HG03565 (cell line): Measurements from ENCODE around the gene FAM177A1.
"Not testable (repeated sequence)": the region's sequence is repeated elsewhere in the genome, so short reads cannot be mapped to it uniquely, and the experiment has no call there.

Source experiments
- ATAC-seq: cut with Tn5 transposase; IDR thresholded peaks from one replicate; pipeline ENCODE4 v1.9.1; 2021; ENCODE audit warnings: mild to moderate bottlenecking, moderate library complexity; ENCODE audit not compliant: unreplicated experiment

FAM177A1 gene

DNA sequence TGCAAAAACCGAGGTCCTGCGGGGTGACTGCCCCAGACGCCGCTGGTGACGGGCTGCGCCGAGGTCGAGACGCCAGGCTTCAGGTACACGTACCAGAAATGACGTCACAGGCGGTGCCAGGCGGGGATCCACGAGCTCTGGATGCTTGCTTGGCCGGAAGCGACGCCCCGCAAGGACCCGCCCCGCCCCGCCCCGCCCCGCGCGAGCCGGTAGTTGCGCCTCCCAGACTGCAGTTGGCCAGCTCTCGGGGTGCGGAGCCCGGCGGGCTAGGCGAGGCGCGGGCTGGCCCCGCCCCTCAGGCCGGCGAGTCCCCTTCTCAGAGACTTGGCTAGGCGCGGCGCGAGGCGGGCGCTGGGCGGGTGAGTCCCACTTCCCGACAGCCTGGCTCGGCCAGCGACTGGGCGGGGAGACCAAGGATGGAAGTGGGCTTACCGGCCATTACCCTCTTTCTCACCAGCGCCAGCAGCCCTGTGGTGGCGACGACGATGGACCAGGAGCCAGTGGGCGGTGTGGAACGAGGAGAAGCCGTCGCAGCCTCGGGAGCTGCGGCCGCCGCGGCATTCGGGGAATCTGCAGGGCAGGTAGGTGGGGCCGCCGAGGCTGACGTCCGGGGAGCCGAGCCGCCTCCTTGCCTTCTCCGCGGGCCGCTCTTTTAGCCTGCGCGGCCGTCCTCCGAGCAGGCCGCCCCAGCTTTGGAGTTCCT lies at the start of gene FAM177A1:
Gene FAM177A1 (plus strand): TSS at position 225 of the 703 bp plus-strand sequence. CDS start 192 bp downstream, at position 417.
- peak; percentile 91 for ATAC-seq

DNA sequence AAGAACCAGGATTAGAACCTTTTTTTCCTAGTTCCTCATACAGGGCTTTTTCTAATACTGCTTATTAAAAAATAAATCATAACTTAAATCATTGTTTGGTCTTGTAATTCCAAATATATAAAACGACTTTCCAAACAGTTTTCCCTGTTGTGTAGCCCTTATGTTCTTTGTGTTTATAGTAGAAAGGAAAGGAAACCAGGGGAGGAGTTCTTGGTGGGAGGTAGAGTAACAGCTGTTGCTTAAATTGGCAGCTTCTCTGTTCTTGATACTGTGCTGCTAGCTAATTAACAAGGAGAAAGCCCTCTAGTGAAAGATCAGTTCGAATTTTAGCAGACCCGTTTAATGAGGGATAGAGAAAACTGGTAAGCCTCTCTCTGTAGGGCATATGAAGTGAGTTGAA lies 48.3 kb upstream of the FAM177A1 start:
- no peak for ATAC-seq

- no peak for ATAC-seq
Measured at GRCh38 chr14:34999500-34999899, 46.6 kb upstream of the FAM177A1 start.

DNA sequence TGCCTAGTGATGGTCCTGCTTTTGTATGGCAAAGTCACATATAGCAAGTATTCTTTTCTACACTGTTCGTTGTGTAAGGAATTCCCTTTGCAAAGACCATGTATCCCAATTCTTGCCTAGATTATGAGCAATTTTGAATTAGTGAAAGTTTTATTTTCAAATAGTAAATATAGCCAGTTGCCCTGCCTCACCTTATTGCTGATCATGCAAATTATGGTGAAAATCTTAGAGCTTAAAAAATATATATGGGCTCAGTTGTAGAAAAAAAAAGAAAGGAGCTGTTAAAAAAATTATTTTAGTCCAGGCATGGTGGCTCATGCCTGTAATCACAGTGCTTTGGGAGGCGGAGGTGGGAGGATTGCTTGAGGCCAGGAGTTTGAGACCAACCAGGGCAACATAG lies 44.5 kb upstream of the FAM177A1 start:
- ATAC-seq = no peak

DNA sequence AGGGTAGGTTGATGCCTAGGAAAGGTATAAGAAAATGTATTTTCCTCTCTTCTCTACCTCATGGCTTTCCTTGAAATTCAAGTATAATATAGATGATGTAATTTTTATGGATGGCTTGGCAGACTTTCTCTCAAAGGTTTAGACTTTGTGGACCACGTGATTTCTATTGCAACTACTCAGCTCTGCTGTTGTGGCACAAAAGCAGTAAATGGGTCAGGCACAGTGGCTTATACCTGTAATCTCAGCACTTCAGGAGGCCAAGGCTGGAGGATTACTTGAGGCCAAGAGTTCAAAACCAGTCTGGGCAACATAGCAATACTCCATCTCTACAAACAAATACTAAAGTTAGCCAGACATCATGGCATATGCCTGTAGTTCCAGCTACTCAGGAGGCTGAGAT lies 41.2 kb upstream of the FAM177A1 start:
- no peak for ATAC-seq

DNA sequence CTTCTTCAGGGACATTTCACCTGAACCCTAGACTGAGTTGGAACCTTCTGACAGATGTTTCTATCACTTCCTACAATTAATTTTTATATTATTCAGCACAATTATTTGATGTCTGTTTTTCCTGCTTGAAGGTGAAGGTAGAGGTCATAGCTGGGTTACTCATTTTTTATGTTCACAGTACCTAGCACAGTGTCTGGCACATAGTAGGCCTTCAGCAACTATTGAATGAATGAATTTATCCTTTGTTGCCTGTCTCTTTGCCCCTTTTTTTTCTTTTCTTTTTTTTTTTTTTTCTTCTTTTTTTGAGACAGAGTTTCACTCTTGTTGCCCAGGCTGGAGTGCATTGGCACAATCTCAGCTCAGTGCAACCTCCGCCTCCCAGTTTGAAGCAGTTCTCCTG lies 29.5 kb upstream of the FAM177A1 start:
- ATAC-seq = no peak

GRCh38 chr14:35020713-35021112 lies 25.4 kb upstream of the FAM177A1 start:
- no peak for ATAC-seq

DNA sequence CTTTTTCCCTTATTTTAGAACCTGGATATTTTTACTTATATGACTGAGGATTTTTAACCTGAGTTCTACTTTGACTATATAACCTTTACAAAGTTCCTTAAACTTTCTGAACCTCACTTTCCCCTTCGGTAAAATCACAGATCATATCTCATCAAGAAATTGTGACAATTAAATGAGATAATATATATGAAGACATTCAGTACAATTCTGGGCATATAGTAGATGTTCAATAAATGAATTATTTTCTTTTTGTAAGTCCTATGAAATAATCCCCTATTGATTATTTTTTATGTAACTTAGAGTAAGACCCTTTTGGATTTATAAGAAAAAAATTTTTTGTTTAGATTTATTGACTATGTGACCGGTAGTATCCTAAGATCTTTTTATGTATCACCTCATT lies 17.6 kb upstream of the FAM177A1 start:
- no peak for ATAC-seq

DNA sequence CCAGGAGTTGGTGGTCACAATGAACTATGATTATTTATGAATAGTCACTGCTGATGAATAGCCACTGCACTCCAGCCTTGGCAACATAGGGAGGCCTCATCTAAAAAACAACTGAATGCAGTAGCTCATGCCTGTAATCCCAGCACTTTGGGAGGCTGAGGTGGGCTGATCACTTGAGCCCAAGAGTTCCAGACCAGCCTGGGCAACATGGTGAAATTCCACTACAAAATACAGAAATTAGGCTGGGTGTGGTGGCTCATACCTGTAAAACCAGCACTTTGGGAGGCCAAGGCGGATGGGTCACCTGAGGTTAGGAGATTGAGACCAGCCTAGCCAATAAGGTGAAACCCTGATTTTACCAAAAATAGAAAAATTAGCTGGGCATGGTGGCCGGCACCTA lies 13.5 kb upstream of the FAM177A1 start:
- ATAC-seq = no peak

DNA sequence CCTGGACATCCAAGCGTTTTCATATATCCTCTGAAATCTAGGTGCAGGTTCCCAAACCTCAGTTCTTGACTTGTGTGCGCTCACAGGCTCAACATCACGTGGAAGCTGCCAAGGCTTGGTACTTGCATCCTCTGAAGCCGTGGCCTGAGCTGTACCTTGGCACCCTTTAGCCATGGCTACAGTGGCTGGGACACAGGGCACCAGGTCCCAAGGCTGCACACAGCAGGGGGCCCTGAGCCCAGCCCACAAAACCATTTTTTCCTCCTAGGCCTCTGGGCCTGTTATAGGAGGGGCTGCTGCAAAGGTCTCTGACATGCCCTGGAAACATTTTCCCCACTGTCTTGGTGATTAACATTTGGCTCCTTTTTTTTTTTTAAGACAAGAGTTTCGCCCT lies 11.6 kb upstream of the FAM177A1 start:
- no peak for ATAC-seq

GRCh38 chr14:35034944-35035554 lies 11.0 kb upstream of the FAM177A1 start:
- ATAC-seq = not testable (repeated sequence)

DNA sequence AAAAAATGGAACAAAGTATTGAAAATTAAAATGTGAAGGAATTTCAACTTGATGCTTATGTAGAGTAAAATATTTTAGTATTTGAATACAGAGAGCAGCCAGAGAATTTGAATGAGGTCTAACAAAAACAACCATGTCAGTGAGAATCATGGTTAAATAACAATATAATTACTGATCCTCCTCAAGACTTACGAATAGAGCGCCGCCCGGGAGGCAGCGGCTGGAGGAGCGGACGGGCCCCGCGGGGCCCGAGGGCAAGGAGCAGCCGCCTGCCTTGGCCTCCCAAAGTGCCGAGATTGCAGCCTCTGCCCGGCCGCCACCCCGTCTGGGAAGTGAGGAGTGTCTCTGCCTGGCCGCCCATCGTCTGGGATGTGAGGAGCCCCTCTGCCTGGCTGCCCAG lies 7.8 kb upstream of the FAM177A1 start:
- not testable (repeated sequence) for ATAC-seq

DNA sequence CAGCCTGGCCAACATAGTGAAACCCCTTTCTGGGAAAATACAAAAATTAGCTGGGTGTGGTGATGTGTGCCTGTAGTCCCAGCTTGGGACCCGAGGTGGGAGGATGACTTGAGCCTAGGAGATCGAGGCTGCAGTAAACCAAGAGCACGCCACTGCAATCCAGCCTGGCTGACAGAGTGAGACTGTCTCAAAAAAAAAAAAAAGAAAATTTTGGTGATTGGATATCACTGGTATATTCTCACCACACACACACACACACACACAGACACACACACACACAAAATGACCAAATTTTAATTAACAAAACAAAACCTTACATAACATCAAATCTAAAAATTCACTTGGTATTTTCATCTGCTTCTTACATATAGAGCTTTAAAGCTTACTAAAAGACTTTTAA lies 3.4 kb upstream of the FAM177A1 start:
- ATAC-seq = no peak

DNA sequence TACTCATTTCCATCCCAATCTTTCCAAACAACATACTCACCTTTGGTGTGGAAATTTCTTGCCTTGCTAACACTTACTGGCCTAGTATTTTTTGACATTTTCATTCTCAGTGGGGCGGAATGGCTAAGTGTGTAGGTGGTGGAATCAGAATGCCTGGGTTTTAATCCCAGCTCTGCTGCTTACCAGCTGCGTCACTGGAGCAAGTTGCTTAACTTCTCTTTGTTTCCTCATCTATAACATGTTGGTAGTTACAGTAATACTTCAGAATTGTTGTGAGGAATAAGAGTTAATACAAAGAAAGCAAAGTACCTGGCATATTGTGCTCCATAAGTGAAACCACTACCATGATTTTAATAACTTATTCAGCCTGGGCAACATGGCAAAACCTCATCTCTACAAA lies 3.0 kb upstream of the FAM177A1 start:
- ATAC-seq = no peak

DNA sequence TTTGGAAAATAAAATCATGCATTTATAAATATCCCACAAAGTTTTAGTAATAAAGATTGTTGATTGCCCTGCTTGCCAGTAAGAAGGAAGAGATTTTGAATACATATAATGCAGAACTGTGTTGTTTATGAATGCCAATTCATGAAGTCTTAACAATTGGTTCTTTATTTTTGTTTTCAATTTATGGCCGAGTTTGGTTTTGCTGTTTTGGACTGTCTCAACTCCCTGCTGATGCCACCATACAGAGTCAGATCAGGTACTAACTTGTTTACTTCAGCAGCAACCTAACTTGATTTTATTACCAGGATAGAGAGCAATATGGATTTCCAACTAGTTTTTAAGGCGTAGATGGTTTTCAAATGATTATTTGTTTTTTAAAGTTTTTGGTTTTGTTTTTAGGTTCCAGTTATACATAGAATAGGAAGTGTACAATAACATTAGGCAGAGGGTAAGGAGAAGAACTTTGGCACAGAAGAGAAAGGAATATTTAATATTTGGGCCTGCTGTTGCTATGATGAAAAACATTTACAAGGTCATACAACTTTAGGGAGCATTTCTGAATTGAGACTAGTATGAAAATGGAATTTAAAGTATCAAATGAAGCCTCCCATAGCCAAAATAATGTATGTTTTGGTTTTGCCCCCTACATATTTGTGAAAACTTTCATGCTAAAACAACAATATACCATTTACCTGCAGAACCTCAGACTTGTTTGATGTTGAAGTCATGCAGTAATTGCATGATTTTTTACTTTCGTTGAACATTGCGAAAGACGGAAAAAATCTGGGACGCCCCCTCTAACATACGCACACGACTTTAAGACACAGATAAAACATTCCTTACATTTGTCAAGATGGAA lies 904 bp upstream of the FAM177A1 start:
- ATAC-seq = no peak

GRCh38 chr14:35045798-35046047 lies 349 bp upstream of the FAM177A1 start:
- ATAC-seq = no peak

- peak; percentile 9 for ATAC-seq
Measured at GRCh38 chr14:35046751-35047536, 872 bp downstream of the FAM177A1 start.

GRCh38 chr14:35047976-35048513 lies 2.0 kb downstream of the FAM177A1 start:
- ATAC-seq = no peak

DNA sequence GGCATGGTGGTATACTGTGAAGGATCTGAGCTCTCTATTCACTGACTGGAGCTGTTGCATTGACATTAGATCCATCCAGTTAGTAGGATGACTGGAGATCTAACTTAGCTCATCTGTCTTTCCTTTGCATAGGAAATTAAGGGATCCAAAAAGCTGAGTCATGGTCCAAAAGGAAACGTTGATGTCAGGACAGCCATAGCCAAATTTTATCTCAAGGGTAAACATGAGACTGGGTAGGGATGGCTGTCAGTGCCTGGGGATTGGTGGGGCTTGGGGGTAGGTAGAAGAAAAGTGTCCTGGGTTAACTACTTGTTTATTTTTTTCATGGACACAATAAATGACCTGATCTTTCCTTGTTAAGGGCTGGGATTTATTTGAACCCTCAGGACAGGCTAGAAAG lies 4.6 kb downstream of the FAM177A1 start:
- ATAC-seq = no peak

- no peak for ATAC-seq
Measured at GRCh38 chr14:35051796-35052195, 5.7 kb downstream of the FAM177A1 start.

DNA sequence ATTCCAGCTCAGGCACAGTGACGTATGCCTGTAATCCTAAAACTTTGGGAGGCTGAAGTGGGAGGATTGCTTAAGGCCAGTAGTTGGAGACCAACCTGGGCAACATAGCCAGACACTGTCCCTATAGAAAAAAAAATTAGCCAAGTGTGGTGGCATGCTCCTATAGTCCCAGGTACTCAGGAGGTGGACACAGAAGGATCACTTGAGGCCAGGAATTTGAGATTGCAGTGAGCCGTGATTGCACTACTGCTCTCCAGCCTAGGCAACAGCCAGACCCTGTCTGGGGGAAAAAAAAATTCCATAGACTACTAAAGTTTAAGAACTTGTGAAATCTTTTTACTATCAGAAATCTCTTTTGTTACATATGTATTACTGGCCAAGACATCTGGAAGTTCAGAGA lies 6.6 kb downstream of the FAM177A1 start:
- ATAC-seq = no peak
